Measurements from ENCODE around the gene EEF1G. TPM values are rescaled to one million over a fixed set of nuclear protein-coding genes. Genes with fewer than 3 reads are reported as not detected.
A peak's percentile ranks its signal among the peaks of the same experiment; 100 is the strongest.

The EEF1G gene
- total RNA-seq, 1 donor from 2014 or later = 958 TPM

DNA sequence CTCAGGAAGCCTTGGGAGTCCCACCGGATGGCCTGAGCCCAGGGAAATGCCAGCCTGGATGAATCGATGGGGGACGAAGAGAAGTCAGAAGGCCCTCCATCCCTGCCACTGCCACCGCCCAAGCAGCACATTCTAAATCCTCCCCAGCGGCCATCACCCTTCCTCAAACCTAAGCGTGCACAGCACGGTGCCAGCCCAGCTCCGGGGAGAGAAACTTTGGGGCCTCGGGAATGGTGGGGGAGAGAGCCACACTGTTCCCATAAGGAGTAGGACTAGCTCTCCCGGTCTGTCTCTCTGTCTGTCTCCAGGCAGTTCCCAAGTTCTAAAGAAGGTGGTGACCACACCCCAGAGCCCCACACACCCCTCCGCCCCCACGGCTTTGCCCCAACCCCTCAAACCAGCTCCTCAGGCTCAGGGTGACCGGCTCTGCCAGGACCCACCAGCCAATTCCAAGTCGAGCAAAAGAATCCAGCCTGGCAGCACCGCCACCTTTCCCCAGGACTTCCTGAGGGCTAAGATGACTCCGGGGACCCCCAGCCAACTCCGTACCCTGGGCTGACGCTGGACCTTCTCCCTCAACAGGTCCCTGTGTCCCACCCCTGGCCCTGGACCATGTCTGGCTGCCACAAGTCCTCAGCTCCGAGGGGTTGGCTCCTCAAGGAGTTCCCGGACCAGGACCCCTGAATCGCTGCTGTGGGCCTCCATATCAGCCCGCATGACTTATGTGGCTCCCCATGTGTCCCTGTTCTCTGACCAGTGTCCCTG, 29.8 kb downstream of the EEF1G start:
- H3K4me3 ChIP-seq = peak overlapping the region; percentile 100
- no peaks in the 10 kb centered on the region for H3K36me3 ChIP-seq
- no peak for DNase-seq
- peaks cover 98% of the 10 kb centered on the region for H3K4me1 ChIP-seq
- no peaks in the 10 kb centered on the region for H3K27me3 ChIP-seq (ENCODE audit: low read depth)
- intact Hi-C loops (cut with micrococcal nuclease) = loop anchor here (5.0 to 10.0 kb wide), 3 partner anchors 37 to 149 kb away; no protein-coding TSS in a partner anchor
- TF ChIP-seq CTCF (IDR thresholded peaks at IDR 0.05; ENCODE audit: borderline replicate concordance) = no peak
- no peaks in the 10 kb centered on the region for H3K9me3 ChIP-seq (replicated peaks)
- H3K27ac ChIP-seq (replicated peaks) = peak overlapping the region; percentile 100

- H3K27ac ChIP-seq (replicated peaks) = peak overlapping the region; percentile 100
- no peaks in the 10 kb centered on the region for H3K36me3 ChIP-seq
- no peaks in the 10 kb centered on the region for H3K27me3 ChIP-seq (ENCODE audit: low read depth)
- DNase-seq = peak; percentile 87
- H3K4me3 ChIP-seq = peak overlapping the region; percentile 100
- peak; percentile 99 for TF ChIP-seq CTCF (IDR thresholded peaks at IDR 0.05; ENCODE audit: borderline replicate concordance)
- peaks cover 98% of the 10 kb centered on the region for H3K4me1 ChIP-seq
- intact Hi-C loops (cut with micrococcal nuclease) = loop anchor here (5.0 to 10.0 kb wide), 3 partner anchors 36 to 148 kb away; no protein-coding TSS in a partner anchor
- no peaks in the 10 kb centered on the region for H3K9me3 ChIP-seq (replicated peaks)
Observed at GRCh38 chr11:62542750-62543567, 30.7 kb downstream of the EEF1G start.

DNA sequence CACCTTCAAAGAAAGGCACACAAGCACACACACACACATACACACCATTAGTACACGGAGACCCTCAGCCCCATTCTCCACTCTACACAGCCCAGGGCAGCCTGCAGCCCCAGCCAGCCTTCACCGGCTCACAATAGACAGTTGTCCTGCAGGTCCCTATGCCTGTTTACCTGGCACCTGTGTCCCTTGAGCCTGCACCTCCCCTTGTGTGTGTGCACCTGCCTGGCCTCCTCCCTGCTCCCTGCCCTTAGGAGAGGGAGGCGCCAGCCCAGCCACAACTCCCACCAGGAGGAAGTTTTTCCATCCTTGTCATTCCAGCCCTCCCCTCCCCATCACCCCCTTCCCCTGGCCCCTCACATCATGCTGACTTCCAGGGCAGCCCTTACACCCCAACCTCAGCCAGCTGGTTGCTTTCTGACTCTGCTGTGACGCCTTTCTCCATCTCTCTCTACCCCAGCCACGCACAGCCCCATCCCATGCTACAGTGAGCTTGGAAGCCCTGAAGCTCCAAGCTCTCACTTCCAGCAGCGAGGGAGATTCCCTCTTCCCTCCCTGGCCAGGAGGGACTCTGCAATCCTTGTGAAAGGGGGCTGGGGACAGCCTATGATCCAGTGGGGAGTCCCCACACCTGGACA, 31.5 kb downstream of the EEF1G start:
- TF ChIP-seq CTCF (IDR thresholded peaks at IDR 0.05; ENCODE audit: borderline replicate concordance) = no peak
- no peak for DNase-seq
- peak overlapping the region; percentile 100 for H3K27ac ChIP-seq (replicated peaks)
- no peaks in the 10 kb centered on the region for H3K9me3 ChIP-seq (replicated peaks)
- peak overlapping the region; percentile 100 for H3K4me3 ChIP-seq
- no peaks in the 10 kb centered on the region for H3K27me3 ChIP-seq (ENCODE audit: low read depth)
- intact Hi-C loops (cut with micrococcal nuclease) = loop anchor here (5.0 to 10.0 kb wide), 3 partner anchors 35 to 147 kb away; no protein-coding TSS in a partner anchor
- H3K36me3 ChIP-seq = no peaks in the 10 kb centered on the region
- peaks cover 98% of the 10 kb centered on the region for H3K4me1 ChIP-seq

DNA sequence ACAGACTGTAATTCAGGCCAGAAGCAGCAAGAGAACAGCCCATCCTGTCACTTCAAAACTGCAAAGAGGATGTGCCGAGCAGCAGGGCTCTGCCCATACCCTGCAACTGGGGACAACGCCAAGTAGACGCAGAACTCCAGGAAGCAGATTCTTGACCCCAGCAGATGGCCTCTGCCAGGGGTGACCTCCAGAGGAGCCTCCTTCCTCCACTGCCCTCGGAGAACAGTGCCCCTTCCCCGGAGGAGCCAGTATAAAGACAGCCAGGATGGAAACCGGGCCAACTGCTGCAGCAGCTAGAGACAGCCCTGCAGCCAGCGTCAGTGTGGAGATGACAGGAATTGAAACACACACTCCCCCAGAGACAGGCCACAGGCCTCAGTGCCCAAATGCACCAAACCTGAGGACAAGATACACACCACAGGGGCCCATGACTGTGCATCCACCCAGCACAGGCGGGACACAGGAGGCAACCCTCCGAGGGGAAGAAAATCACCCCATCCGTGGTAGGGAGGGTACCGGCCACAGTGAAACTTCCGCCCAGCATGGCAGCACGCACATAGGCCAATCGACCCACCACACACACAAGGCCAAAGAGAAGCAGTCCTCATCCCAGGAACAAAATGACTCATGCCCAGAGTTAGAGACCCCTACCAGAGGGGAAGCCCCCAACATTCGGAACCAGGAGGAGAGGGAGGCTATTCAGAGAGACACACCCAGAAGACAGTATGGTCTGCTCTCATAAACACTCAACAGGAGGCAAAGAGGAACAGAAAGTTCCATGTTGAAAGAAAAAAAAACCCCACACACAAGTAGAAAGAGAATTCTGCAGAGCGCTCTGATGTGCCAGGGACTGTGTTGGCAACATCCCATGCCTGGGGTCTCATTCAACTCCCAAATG, 32.6 kb downstream of the EEF1G start:
- DNase-seq = peak; percentile 50
- no peak for TF ChIP-seq CTCF (IDR thresholded peaks at IDR 0.05; ENCODE audit: borderline replicate concordance)
- H3K27me3 ChIP-seq (ENCODE audit: low read depth) = no peaks in the 10 kb centered on the region
- intact Hi-C loops (cut with micrococcal nuclease) = loop anchor here (5.0 to 10.0 kb wide), 3 partner anchors 34 to 146 kb away; no protein-coding TSS in a partner anchor
- peak overlapping the region; percentile 100 for H3K27ac ChIP-seq (replicated peaks)
- H3K4me1 ChIP-seq = peaks cover 100% of the 10 kb centered on the region
- peaks cover 2% of the 10 kb centered on the region for H3K36me3 ChIP-seq
- no peaks in the 10 kb centered on the region for H3K9me3 ChIP-seq (replicated peaks)
- H3K4me3 ChIP-seq = peak overlapping the region; percentile 100

Measured in left ventricle myocardium inferior (tissue), 1 donor.